ENCODE data around the gene LDHA. TPM values are rescaled to one million over a fixed set of nuclear protein-coding genes. Genes with fewer than 3 reads are reported as not detected.
"Not testable (repeated sequence)": the region's sequence is repeated elsewhere in the genome, so short reads cannot be mapped to it uniquely, and the experiment has no call there.

The LDHA gene
- total RNA-seq, 6 experiments from 2014 or later: 1,331 to 1,603 (median 1,438) TPM

GRCh38 chr11:18394928-18395734, 768 bp downstream of the LDHA start:
- Mint-ChIP-seq H3K4me3 (peak overlapping the region; percentile 100), H3K4me1 (ENCODE audit: low read depth) (peaks cover 51% of the 10 kb centered on the region), H3K9me3 (peaks cover 8% of the 10 kb centered on the region), H3K27me3 (ENCODE audit: insufficient read depth) (peaks cover 17% of the 10 kb centered on the region), H3K36me3 (ENCODE audit: low read depth) (peaks cover 43% of the 10 kb centered on the region), H3K27ac (peak overlapping the region; percentile 98)
- TF ChIP-seq CTCF (IDR thresholded peaks at IDR 0.05): no peak
- DNase-seq: no peak

GRCh38 chr11:18395735-18396504, 1.6 kb downstream of the LDHA start:
- Mint-ChIP-seq H3K4me1 (ENCODE audit: low read depth) (peaks cover 51% of the 10 kb centered on the region), H3K36me3 (ENCODE audit: low read depth) (peaks cover 50% of the 10 kb centered on the region), H3K4me3 (peak overlapping the region; percentile 100), H3K27me3 (ENCODE audit: insufficient read depth) (peaks cover 17% of the 10 kb centered on the region), H3K9me3 (peaks cover 8% of the 10 kb centered on the region), H3K27ac (peak overlapping the region; percentile 98)
- DNase-seq: peak; percentile 99
- no peak for TF ChIP-seq CTCF (IDR thresholded peaks at IDR 0.05)

GRCh38 chr11:18397921-18398320, 3.6 kb downstream of the LDHA start:
- peak overlapping the region; percentile 49; the same call in 1 of the 2 replicates for H3K27ac Mint-ChIP-seq

GRCh38 chr11:18401077-18401476, 6.7 kb downstream of the LDHA start:
- not testable (repeated sequence) for H3K9me3 Mint-ChIP-seq; H3K27ac Mint-ChIP-seq; H3K4me3 Mint-ChIP-seq; H3K27me3 Mint-ChIP-seq (ENCODE audit: insufficient read depth); DNase-seq
- Mint-ChIP-seq H3K36me3 (ENCODE audit: low read depth) (peaks cover 54% of the 10 kb centered on the region), H3K4me1 (ENCODE audit: low read depth) (peaks cover 39% of the 10 kb centered on the region)

More at GRCh38 chr11:18397921-18398320, 3.6 kb downstream of the LDHA start:
- Mint-ChIP-seq H3K4me1 (ENCODE audit: low read depth) (peaks cover 37% of the 10 kb centered on the region), H3K4me3 (peak overlapping the region; percentile 56), H3K27me3 (ENCODE audit: insufficient read depth) (peaks cover 17% of the 10 kb centered on the region), H3K9me3 (peaks cover 8% of the 10 kb centered on the region), H3K36me3 (ENCODE audit: low read depth) (peaks cover 54% of the 10 kb centered on the region)
- TF ChIP-seq CTCF (IDR thresholded peaks at IDR 0.05): no peak
- DNase-seq: no peak

- peaks cover 25% of the 10 kb centered on the region for H3K4me1 Mint-ChIP-seq (ENCODE audit: low read depth)
- H3K36me3 Mint-ChIP-seq (ENCODE audit: low read depth): peaks cover 41% of the 10 kb centered on the region
- TF ChIP-seq CTCF (IDR thresholded peaks at IDR 0.05): no peak
- H3K4me3 Mint-ChIP-seq: no peak overlapping the region
- no peak for DNase-seq
- no peaks in the 10 kb centered on the region for H3K9me3 Mint-ChIP-seq
- H3K27me3 Mint-ChIP-seq (ENCODE audit: insufficient read depth): no peaks in the 10 kb centered on the region
- no peak overlapping the region; the same call in 1 of the 2 replicates for H3K27ac Mint-ChIP-seq
Observed at GRCh38 chr11:18404062-18404461, 9.7 kb downstream of the LDHA start.

DNA sequence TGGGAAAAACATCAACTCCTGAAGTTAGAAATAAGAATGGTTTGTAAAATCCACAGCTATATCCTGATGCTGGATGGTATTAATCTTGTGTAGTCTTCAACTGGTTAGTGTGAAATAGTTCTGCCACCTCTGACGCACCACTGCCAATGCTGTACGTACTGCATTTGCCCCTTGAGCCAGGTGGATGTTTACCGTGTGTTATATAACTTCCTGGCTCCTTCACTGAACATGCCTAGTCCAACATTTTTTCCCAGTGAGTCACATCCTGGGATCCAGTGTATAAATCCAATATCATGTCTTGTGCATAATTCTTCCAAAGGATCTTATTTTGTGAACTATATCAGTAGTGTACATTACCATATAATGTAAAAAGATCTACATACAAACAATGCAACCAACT, 13.0 kb downstream of the LDHA start:
- Mint-ChIP-seq H3K27ac (peak overlapping the region; percentile 75), H3K4me1 (ENCODE audit: low read depth) (peaks cover 32% of the 10 kb centered on the region), H3K4me3 (peak overlapping the region; percentile 53), H3K36me3 (ENCODE audit: low read depth) (peaks cover 27% of the 10 kb centered on the region)
- H3K27me3 Mint-ChIP-seq (ENCODE audit: insufficient read depth); H3K9me3 Mint-ChIP-seq: not testable (repeated sequence)
- DNase-seq: peak; percentile 37

All from HFFc6 (cell line).